DOHH2 (cell line): Measurements from ENCODE around the gene CBLN3.

Source experiments
- EZH2phosphoT487 ChIP-seq: fragments of 200-600 bp; sonication (generic); IDR thresholded peaks from 2 replicates; pipeline ENCODE4 v1.6.1; 2017; ENCODE audit warnings: borderline replicate concordance, mild to moderate bottlenecking, antibody characterized with exemption, low read length, moderate library complexity, mixed read lengths
- TF ChIP-seq, protein P1 (sequence below): fragments of 200-600 bp; sonication (generic); IDR thresholded peaks from one replicate; pipeline ENCODE4 v1.5.1; 2014; ENCODE audit warnings: antibody characterized with exemption, mild to moderate bottlenecking, low read depth, low read length; ENCODE audit not compliant: poor library complexity, severe bottlenecking

GRCh38 chr14:24418492-24418873 lies 11.0 kb downstream of the CBLN3 start:
- TF ChIP-seq, protein P1, sequence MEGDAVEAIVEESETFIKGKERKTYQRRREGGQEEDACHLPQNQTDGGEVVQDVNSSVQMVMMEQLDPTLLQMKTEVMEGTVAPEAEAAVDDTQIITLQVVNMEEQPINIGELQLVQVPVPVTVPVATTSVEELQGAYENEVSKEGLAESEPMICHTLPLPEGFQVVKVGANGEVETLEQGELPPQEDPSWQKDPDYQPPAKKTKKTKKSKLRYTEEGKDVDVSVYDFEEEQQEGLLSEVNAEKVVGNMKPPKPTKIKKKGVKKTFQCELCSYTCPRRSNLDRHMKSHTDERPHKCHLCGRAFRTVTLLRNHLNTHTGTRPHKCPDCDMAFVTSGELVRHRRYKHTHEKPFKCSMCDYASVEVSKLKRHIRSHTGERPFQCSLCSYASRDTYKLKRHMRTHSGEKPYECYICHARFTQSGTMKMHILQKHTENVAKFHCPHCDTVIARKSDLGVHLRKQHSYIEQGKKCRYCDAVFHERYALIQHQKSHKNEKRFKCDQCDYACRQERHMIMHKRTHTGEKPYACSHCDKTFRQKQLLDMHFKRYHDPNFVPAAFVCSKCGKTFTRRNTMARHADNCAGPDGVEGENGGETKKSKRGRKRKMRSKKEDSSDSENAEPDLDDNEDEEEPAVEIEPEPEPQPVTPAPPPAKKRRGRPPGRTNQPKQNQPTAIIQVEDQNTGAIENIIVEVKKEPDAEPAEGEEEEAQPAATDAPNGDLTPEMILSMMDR: no peak
- TF ChIP-seq EZH2phosphoT487: no peak
